ENCODE measurements around the gene GFAP.

Gene GFAP

GRCh38 chr17:44911133-44912001 is 3.9 kb downstream of the GFAP start:
- H3K9me3 ChIP-seq (ENCODE audit: insufficient read depth, low read depth, low read length) = no peaks in the 10 kb centered on the region
- no peaks in the 10 kb centered on the region for H3K36me3 ChIP-seq (ENCODE audit: insufficient read depth, low read depth, low read length)
- H3K4me1 ChIP-seq (ENCODE audit: insufficient read depth, low read length) = no peaks in the 10 kb centered on the region; the same call in 1 of the 2 replicates
- peaks cover 47% of the 10 kb centered on the region for H3K27me3 ChIP-seq (ENCODE audit: insufficient read depth, low read length)
- peak overlapping the region; percentile 60; the same call in 1 of the 2 replicates for H3K4me3 ChIP-seq (ENCODE audit: low read length)
- H3K9ac ChIP-seq (ENCODE audit: low read depth, low read length) = no peak overlapping the region
- H3K27ac ChIP-seq (ENCODE audit: low read length) = no peak overlapping the region

GRCh38 chr17:44910231-44911106 is 4.8 kb downstream of the GFAP start:
- H3K4me3 ChIP-seq (ENCODE audit: low read length) = peak overlapping the region; percentile 60; the same call in 1 of the 2 replicates

GRCh38 chr17:44909681-44910144 is 5.6 kb downstream of the GFAP start:
- H3K4me1 ChIP-seq (ENCODE audit: insufficient read depth, low read length) = peaks cover 4% of the 10 kb centered on the region; the same call in 1 of the 2 replicates
- H3K36me3 ChIP-seq (ENCODE audit: insufficient read depth, low read depth, low read length) = no peaks in the 10 kb centered on the region
- no peaks in the 10 kb centered on the region for H3K9me3 ChIP-seq (ENCODE audit: insufficient read depth, low read depth, low read length)
- H3K27me3 ChIP-seq (ENCODE audit: insufficient read depth, low read length) = peaks cover 44% of the 10 kb centered on the region
- no peak overlapping the region for H3K27ac ChIP-seq (ENCODE audit: low read length)
- H3K9ac ChIP-seq (ENCODE audit: low read depth, low read length) = no peak overlapping the region
- H3K4me3 ChIP-seq (ENCODE audit: low read length) = no peak overlapping the region

More at GRCh38 chr17:44910231-44911106, 4.8 kb downstream of the GFAP start:
- Histone ChIP-seq H3K4me1 (ENCODE audit: insufficient read depth, low read length) (peaks cover 4% of the 10 kb centered on the region; the same call in 1 of the 2 replicates), H3K27ac (ENCODE audit: low read length) (no peak overlapping the region), H3K9me3 (ENCODE audit: insufficient read depth, low read depth, low read length) (no peaks in the 10 kb centered on the region), H3K9ac (ENCODE audit: low read depth, low read length) (no peak overlapping the region), H3K36me3 (ENCODE audit: insufficient read depth, low read depth, low read length) (no peaks in the 10 kb centered on the region), H3K27me3 (ENCODE audit: insufficient read depth, low read length) (peaks cover 47% of the 10 kb centered on the region)

GRCh38 chr17:44908761-44909326 is 6.5 kb downstream of the GFAP start:
- Histone ChIP-seq H3K27ac (ENCODE audit: low read length) (no peak overlapping the region), H3K27me3 (ENCODE audit: insufficient read depth, low read length) (peaks cover 35% of the 10 kb centered on the region), H3K9me3 (ENCODE audit: insufficient read depth, low read depth, low read length) (no peaks in the 10 kb centered on the region), H3K4me3 (ENCODE audit: low read length) (no peak overlapping the region), H3K36me3 (ENCODE audit: insufficient read depth, low read depth, low read length) (no peaks in the 10 kb centered on the region), H3K9ac (ENCODE audit: low read depth, low read length) (no peak overlapping the region), H3K4me1 (ENCODE audit: insufficient read depth, low read length) (peaks cover 4% of the 10 kb centered on the region; the same call in 1 of the 2 replicates)

GRCh38 chr17:44907729-44908470 is 7.4 kb downstream of the GFAP start:
- peaks cover 26% of the 10 kb centered on the region for H3K27me3 ChIP-seq (ENCODE audit: insufficient read depth, low read length)
- no peak overlapping the region for H3K27ac ChIP-seq (ENCODE audit: low read length)
- peaks cover 4% of the 10 kb centered on the region; the same call in 1 of the 2 replicates for H3K4me1 ChIP-seq (ENCODE audit: insufficient read depth, low read length)
- no peak overlapping the region for H3K4me3 ChIP-seq (ENCODE audit: low read length)
- H3K36me3 ChIP-seq (ENCODE audit: insufficient read depth, low read depth, low read length) = no peaks in the 10 kb centered on the region
- H3K9ac ChIP-seq (ENCODE audit: low read depth, low read length) = no peak overlapping the region
- H3K9me3 ChIP-seq (ENCODE audit: insufficient read depth, low read depth, low read length) = no peaks in the 10 kb centered on the region

GRCh38 chr17:44906763-44907728 is 8.3 kb downstream of the GFAP start:
- Histone ChIP-seq H3K4me1 (ENCODE audit: insufficient read depth, low read length) (peaks cover 4% of the 10 kb centered on the region; the same call in 1 of the 2 replicates), H3K9ac (ENCODE audit: low read depth, low read length) (no peak overlapping the region; the same call in 1 of the 2 replicates), H3K27me3 (ENCODE audit: insufficient read depth, low read length) (peaks cover 18% of the 10 kb centered on the region), H3K36me3 (ENCODE audit: insufficient read depth, low read depth, low read length) (no peaks in the 10 kb centered on the region), H3K27ac (ENCODE audit: low read length) (no peak overlapping the region), H3K9me3 (ENCODE audit: insufficient read depth, low read depth, low read length) (no peaks in the 10 kb centered on the region), H3K4me3 (ENCODE audit: low read length) (no peak overlapping the region)

- Histone ChIP-seq H3K4me3 (ENCODE audit: low read length) (no peak overlapping the region), H3K9me3 (ENCODE audit: insufficient read depth, low read depth, low read length) (no peaks in the 10 kb centered on the region), H3K27me3 (ENCODE audit: insufficient read depth, low read length) (peaks cover 10% of the 10 kb centered on the region), H3K9ac (ENCODE audit: low read depth, low read length) (no peak overlapping the region), H3K4me1 (ENCODE audit: insufficient read depth, low read length) (peaks cover 4% of the 10 kb centered on the region; the same call in 1 of the 2 replicates), H3K27ac (ENCODE audit: low read length) (no peak overlapping the region), H3K36me3 (ENCODE audit: insufficient read depth, low read depth, low read length) (no peaks in the 10 kb centered on the region)
These were observed 9.2 kb downstream of the GFAP start for GRCh38 chr17:44906010-44906646.

- Histone ChIP-seq H3K4me1 (ENCODE audit: insufficient read depth, low read length) (peaks cover 4% of the 10 kb centered on the region; the same call in 1 of the 2 replicates), H3K36me3 (ENCODE audit: insufficient read depth, low read depth, low read length) (no peaks in the 10 kb centered on the region), H3K27me3 (ENCODE audit: insufficient read depth, low read length) (peaks cover 3% of the 10 kb centered on the region), H3K27ac (ENCODE audit: low read length) (no peak overlapping the region), H3K4me3 (ENCODE audit: low read length) (no peak overlapping the region), H3K9me3 (ENCODE audit: insufficient read depth, low read depth, low read length) (no peaks in the 10 kb centered on the region), H3K9ac (ENCODE audit: low read depth, low read length) (no peak overlapping the region; the same call in 1 of the 2 replicates)
These were observed 10.0 kb downstream of the GFAP start for GRCh38 chr17:44905006-44906000.
